RWPE1 (cell line): ENCODE data around the gene SCMH1.
"Not testable (repeated sequence)": the region's sequence is repeated elsewhere in the genome, so short reads cannot be mapped to it uniquely, and the experiment has no call there.

Experiments
- CTCF ChIA-PET: fragments of 350-600 bp; sonication (Branson Sonifier 250); formaldehyde crosslinking; extraction: SDS; loops from one replicate; lab custom pipeline; 2021; lab: Yijun Ruan, JAX
- POLR2A ChIA-PET: fragments of 400-600 bp; formaldehyde crosslinking; extraction: SDS; loops from one replicate; lab custom pipeline; 2020; ENCODE audit warnings: antibody characterized with exemption; ENCODE audit not compliant: low non-redundant PET; lab: Yijun Ruan, JAX
- DNase-seq: peaks from one replicate; pipeline ENCODE4 v3.0.0; 2012; ENCODE audit warnings: low spot score
- H3K27ac ChIP-seq: fragments of 450-650 bp; 2 replicates; pipeline ENCODE4 v1.5.1; 2017
- CTCF ChIP-seq: fragments of 450-650 bp; conservative IDR thresholded peaks from 2 replicates; pipeline ENCODE4 v1.5.1; 2017; ENCODE audit warnings: low read depth, mild to moderate bottlenecking

The SCMH1 gene

DNA sequence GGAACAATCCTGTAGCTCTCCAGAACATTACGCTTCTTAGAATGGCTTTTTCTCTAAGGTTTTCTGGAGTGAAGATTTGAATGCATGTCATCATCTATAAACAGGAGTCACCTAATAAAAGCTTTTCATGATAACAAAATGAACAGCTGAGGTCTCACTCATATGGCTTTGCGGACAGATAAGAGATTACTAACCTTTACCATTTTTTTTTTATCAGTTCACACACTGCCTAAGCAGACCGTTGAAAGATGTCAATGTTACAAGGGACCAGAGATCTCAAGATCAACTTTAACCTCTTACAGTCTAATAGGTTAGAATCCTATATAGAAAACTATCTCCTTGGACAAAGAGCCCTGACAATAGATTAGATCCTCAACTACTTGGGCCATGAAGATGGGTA, 41.4 kb downstream of the SCMH1 start:
- CTCF ChIA-PET = no interaction called here

DNA sequence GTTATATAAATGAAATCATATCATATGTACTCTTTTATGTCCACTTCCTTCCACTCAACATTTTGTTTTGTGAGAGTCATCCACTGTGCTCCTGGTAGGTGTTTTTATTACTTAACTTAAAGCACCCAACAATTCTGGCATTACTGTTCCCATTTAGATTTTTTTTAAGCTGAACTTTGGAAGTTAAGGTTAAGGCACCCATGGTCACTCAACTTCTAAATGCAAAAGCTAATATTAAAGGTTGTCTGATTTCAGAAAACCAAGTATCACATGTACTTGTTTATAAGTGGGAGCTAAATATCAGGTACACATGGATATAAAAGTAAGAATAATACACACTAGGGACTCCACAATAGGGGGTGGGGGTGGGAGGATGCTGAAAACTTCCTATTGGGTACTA, 42.7 kb downstream of the SCMH1 start:
- TF ChIP-seq CTCF = no peak
- CTCF ChIA-PET = interaction anchor here (0.6 kb wide), 1 partner anchor 366 kb away, joined by 5 read pairs; no protein-coding TSS in a partner anchor
- POLR2A ChIA-PET = no interaction called here
- no peak for DNase-seq
- no peak overlapping the region for H3K27ac ChIP-seq

More for the DNA sequence above, 41.4 kb downstream of the SCMH1 start:
- DNase-seq = no peak
- H3K27ac ChIP-seq = no peak overlapping the region
- no peak for TF ChIP-seq CTCF
- POLR2A ChIA-PET = no interaction called here

DNA sequence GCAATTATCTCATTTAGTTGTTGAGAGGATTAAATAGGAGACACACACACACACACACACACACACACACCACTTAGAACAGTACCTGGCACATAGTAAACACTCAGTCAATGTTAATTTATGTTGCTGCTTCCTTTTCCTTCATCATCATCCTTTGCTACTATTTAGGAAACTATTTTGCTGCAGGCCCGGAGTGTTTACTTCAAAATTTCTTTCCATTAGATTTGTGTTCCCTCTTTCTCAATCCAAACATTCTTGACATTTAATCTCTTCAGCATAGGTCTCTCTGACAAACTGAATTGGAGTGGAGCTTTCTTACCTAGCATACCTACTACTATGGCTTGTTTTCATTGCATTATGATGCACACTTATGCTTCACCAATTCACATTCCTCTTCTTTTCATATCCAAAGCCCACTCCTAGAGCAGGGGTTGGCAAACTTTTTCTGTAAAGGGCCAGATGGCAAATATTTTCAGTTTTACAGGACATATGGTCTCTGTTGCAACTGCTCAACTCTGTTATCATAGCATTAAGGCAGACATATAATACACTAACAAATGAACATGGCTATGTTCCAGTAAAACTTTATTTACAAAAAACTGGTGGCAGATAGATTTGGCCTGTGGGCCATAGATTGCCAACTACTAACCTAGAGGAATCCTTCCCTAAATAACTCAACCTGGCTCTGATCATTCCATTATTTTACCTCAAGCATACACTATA, 49.5 kb downstream of the SCMH1 start:
- ChIA-PET CTCF (no interaction called here), POLR2A (no interaction called here)
- DNase-seq = no peak
- TF ChIP-seq CTCF = no peak
- no peak overlapping the region for H3K27ac ChIP-seq

DNA sequence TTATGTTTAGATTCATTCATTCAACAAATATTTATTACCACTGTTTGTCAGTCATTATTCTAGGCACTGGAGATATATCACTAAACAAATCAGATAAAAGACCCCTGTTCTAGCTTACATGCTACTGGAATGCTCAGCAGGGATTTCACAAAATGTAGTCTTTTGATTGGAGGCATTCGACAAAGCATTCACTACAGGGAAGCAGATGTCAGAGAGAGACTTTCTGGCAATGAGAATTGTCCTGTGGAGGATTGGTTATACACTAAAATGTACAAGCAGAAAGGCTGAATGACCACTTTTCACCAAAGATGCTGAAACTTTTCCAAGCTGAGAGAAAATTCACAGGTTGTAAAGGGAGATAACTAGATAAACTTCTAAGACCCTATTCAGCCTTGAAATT, 57.7 kb downstream of the SCMH1 start:
- TF ChIP-seq CTCF = no peak
- DNase-seq = no peak
- ChIA-PET CTCF (interaction anchor here (0.6 kb wide), 1 partner anchor 18 kb away, joined by 3 read pairs; no protein-coding TSS in a partner anchor), POLR2A (no interaction called here)
- no peak overlapping the region for H3K27ac ChIP-seq

- DNase-seq, H3K27ac ChIP-seq, POLR2A ChIA-PET, CTCF ChIA-PET: not testable (repeated sequence)
These were observed 63.9 kb downstream of the SCMH1 start for GRCh38 chr1:41178230-41178629.

GRCh38 chr1:41175546-41175945, 66.6 kb downstream of the SCMH1 start:
- no peak for TF ChIP-seq CTCF
- ChIA-PET POLR2A (no interaction called here), CTCF (interaction anchor here (0.6 to 1.3 kb wide), 2 partner anchors 65 to 603 kb away, joined by 3 to 4 read pairs; no protein-coding TSS in a partner anchor)

DNA sequence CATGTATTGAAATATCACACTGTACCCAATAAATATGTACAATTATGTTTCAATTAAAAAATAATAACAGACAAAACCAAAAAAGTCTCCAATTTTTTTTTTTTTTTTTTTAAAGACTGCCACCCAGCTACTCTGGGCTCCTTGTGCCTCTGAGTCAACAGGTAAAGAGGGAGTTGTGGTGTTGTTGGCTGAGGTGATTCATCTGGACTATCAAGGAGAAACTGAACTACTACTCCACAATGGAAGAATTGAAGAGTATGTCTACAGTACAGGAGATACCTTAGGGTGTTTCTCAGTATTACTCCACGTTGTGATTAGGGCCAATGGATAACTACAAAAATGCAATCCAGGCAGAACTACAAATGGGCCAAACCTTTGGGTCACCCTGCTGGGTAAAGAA, 67.9 kb downstream of the SCMH1 start:
- no peak overlapping the region for H3K27ac ChIP-seq
- POLR2A ChIA-PET = no interaction called here
- no peak for TF ChIP-seq CTCF
- peak; percentile 17 for DNase-seq
- CTCF ChIA-PET = interaction anchor here (0.6 kb wide), 1 partner anchor 21 kb away, joined by 4 read pairs; no protein-coding TSS in a partner anchor

More at GRCh38 chr1:41175546-41175945, 66.6 kb downstream of the SCMH1 start:
- H3K27ac ChIP-seq = no peak overlapping the region
- DNase-seq = no peak
